ENCODE measurements around the gene SHISAL1.

Gene SHISAL1

DNA sequence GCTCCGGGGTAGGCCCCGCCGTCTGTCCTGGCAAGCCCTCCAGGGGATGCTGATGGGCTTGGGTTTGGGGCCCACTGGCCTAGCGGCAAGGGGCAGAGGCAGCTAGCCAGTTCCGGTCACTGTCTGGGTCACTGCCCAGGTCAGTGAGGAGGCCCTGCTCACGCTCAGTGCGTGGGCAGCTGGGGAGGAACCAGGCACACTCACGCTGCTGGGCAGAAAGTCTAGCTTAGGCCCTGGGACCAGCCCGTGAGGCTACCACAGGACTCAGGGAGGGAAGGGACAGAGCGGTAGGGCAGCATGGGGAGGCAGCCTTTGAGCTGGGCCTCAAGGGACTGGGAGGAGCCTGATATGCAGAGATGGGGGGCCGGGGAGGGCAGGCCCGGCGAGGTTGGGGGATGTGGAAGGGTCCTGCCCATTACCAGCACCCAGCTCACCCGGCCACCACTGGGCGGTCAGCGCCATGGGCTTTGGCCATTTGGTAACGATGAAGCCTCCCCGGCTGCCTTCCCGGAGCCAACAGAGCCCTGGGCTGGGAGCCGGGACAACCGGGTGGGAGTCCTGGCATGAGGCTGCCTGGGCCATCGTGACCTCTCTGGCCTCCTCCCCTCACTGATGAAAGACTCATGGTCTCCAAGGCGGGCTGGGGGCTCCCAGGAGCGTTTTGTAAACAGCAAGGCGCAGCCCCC is 14.2 kb downstream of the SHISAL1 start:
- no peak for DNase-seq

DNA sequence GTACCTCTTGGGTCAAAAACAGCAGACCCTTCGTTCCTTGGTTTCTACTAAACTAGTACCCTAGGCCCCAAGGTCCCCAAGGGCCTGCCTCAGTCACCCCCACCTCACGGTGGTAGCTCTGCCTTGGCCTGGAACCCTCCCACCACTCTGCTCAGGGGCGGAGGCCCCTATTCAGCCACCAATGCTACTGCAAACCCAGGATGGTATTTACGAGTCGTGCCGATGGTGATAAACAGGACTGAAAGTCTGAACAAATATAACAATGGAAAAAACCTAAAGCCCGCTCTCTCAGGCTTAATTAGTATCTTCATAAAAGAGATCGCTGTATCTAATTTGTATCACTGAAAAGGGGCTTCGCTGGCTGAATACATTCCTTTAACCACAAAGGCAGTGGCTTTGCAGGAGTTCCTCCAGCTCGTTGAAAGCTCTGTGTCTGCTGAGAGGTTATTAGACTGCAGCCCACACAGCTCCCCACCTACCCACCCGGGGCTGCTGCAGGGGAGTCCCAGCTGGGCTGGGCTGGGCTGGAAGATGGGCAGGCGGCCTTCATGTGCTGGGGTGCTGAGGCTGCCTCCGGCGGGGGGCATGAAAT is 15.2 kb downstream of the SHISAL1 start:
- DNase-seq = no peak

DNA sequence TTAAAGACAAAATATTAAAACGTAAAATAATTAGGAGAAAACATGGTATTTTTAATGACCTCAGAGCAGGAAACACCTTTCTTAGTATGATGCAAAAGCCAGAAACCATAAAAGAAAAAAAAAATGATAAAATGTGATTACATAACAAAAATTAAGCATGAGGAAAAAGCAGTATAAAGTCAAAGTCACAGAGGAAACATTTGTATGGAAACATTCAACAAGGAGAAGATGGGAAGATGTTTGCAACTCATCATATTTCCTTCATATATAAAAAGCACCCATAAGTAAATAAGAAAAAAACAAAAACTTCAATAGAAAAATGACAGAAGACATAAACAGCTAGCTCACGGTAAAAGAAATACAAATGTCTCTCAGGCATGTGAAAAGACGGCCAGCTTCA is 17.3 kb downstream of the SHISAL1 start:
- no peak for DNase-seq

DNA sequence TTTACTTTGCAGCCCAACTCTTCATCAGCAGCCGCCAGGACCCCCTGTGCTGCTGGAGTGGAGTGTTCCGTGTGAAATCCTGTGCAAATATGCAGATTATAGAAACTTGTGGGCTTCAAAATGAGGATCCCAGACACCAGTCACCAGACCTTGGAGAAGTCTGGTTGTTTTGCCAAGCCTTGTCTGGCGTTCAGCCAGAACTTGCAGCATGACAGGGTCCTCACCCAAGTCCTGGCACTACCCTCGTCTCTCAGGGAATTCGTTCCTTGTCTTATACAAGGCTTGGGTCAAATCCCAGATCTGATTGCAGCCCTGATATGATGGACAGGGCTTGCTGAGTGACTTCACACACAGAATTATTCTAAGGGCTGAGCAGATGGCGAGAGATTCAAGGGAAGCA is 18.9 kb downstream of the SHISAL1 start:
- DNase-seq = no peak

DNA sequence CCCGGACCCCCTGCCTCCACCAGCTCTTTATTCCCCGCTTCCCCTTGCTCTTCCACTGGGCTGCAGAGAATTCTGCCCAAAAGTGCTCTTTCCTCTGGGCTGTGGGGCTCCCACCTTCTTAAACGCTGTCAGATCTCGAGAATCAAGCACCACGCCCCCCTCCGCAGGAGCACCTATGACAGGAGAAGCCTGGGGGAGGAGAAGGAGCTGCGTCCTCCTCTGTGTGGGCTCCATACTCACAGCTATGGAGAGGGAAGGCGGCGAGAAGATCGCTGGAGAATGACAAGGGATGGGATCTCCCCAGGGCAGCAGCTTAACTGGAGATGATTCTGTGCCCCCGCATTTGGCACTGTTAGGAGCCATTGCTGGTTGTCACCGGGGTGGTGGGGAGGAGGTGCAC is 19.7 kb downstream of the SHISAL1 start:
- no peak for DNase-seq

DNA sequence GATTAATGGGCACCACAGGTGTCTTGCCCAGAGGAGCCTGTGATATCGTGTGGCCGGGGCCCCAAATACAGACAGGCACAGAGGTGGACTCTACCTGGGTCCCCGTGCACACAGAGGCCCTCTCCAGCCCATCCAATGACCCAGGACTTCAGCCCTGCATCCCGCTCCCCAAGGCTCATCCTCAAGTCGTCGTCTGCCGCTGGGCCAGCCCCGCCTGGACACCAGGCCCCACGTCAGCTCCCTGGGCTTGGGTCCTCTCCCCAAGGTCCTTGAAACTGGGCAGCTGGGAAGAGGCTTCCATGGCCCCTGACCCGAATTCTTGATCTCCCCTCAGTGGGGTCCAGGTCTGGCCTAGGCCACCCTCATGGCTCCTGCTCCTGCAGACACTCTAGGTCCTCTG is 20.2 kb downstream of the SHISAL1 start:
- DNase-seq = no peak

DNA sequence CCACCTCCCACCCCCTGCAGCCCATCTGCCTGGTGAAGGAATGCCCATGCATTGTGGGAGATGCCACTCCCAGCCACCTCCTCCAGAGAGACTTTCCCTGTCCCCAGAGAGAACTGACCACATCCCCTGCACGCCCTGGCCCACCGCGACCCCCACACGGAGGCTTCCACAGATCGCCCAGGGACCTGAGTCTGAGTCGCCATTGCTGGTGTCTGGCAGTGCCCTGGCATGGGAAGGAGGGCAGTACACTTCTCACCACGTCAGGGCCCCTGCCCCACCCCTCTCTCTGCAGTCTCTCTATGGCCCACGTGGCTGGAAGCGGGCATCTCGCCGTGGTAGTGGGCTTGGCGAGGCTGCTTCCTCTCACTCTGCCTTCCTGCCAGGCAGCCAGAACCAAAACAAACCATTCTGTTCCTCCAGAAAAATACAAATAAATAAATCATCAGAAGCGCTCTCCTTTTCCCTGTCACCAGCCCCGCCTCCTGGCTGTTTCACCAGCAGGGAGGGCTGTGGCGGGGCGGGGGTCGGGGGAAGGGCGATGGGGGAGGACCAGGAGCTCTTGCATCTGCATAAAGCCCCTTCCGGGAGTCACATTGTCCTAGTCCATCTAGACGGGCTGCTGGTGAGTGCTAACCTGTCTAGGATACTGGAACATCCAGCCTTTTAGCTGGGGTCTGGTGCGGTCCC is 20.9 kb downstream of the SHISAL1 start:
- DNase-seq = no peak

DNA sequence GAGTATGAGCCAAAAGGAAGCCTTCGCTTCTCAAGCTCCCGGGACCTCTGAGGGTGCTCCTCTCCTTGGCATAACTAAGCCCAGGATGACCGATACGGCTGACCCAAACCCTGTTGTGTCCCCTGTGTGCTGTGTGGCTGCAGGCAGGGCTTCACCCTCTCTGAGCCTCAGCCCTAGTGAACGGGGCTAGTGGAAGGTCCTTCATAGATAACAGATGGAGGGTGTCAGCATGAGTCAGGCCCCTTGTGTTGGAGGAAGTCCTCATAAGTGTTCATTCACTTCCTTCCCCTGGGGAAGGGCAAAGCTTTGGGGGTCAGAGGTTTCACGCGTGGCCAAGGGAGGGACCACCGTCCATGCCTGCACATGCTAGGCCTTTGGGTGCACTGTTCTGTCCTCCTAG is 21.5 kb downstream of the SHISAL1 start:
- no peak for DNase-seq

DNA sequence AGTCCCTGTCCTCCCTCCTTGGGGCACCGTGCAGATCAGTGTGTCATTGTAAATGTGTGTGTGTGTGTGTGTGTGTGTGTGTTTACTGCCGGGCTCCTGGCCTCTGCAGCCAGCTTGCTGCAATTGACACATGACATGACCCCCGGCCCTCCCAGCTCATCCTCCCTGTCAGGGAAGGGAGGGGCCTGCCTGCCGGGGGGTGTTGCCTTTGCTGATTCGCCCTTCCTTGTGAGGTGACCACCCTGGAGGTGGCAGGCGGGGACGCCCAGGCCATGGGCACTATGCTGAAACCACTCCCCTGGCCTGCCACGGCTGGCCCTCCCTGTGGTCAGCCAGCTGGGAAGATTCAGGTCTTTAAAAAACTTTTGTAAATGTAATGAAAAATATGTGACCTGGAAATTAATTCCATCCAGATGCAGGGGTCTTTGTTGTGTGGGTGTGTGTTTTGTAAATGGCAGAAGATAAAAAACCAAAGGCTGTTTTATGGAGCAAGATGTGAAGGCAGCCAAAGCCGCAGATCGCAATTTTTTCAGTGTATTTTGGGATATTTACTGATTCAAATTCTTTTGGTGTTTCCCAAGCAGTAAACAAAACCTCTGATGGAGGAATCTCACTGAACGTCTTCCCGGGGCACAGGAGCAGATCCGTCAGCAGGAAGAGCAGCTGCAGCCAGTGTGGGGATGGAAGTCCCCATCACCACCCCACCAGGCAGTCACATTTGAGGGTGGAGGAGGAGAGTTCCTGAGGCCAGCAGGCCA is 23.2 kb downstream of the SHISAL1 start:
- no peak for DNase-seq

DNA sequence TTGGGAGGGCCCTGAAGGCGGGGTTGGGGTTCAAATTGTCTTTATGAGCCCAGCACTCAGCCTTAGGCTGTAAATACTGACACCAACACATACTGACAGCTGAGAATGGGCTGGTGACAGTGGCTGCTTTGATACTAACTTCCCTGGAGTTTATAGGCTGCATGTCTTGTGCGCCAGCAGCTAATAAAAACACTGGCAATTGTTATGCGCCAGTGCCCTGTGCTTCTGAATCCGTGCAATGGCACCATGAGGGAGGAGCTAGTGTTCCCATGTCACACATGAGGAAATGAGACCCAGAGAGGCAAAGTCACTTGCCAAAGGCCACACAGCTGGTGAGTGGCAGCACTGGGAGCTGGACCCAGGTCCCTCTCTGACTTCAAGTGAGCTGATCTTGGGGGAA is 23.8 kb downstream of the SHISAL1 start:
- no peak for DNase-seq

DNA sequence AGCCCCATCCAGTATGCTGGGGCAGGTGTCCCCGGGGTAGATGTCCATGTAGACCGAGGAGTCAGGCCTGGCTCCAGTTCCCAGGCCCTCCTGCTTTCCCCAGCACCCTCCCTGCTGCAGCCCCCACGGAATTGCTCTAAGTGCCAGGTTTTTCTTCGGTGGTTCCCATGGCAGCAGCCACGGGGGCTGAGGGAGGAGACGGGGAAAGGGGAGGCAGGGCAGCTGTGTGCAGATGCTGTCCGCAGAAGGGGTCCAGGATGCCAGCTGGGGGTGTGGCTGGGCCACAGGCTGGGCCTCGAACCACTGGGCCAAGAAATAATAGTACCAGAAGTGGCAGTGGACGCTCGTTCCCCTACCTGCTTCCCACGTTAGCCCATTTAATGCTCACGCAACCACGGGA is 25.0 kb downstream of the SHISAL1 start:
- DNase-seq = no peak

DNA sequence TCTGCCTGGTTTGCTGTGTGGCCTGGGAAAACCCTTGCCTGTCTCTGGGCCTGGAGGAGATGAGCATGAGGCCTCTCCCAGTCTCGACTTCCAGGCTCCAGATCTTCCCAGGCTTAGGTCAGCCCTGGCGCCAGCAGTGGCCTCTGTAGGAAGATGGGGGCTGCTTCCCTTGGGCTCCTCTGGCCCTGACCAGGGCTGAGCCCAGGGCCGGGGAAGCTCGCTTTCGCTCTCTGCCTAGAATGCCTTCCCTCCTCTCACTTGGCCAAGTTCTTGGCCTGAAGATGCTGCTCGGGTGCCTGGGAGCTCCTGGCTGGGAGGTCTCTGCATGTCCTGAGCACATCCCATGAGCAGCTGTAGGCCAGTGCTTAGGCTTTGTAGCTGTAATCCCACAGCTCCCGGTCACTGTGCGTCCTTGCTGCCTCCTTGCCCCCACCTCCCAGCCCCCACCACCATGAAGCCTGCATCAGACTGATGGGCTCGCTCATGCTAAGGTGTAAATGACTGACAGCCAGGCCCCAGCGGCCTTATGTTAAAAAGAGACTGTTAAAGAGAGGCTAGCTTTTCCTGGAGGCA is 25.5 kb downstream of the SHISAL1 start:
- no peak for DNase-seq

DNA sequence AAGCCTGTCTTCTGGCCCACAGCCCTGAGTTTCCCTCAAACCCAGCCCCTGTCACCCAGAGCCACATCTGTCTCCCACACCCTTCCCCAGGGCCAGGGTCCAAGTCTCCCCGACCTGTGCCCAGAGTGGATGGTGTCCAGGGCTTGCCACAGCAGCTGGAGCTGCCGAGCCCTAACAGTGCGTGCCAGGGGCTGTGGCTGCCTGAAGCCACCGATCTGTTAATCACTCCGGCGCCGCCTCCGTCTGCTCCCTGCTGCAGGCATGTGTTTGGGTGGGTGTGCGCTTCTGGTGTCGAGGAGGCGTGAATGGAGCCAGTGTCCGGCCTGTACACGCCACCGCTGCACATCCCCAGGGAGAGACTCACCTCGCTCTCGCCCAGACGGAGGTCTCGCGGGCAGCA is 26.1 kb downstream of the SHISAL1 start:
- no peak for DNase-seq

DNA sequence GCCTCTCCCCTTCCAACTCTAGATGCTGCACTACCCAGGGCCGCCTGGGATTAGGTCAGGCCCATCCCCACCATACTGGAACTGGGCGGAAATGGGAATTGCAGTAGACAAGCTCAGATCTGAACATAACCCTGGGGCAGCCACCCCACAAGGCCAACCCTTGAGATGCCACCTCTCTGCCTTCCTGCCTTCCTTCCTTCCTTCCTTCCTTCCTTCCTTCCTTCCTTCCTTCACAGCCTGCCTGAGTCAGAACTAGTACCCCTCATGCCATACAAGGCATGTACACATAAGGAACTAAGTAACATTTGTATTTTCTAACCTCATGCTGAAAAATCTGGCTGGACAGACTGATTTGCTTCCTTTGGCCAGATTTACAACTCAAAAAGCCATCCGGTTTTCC is 28.0 kb downstream of the SHISAL1 start:
- DNase-seq = no peak

DNA sequence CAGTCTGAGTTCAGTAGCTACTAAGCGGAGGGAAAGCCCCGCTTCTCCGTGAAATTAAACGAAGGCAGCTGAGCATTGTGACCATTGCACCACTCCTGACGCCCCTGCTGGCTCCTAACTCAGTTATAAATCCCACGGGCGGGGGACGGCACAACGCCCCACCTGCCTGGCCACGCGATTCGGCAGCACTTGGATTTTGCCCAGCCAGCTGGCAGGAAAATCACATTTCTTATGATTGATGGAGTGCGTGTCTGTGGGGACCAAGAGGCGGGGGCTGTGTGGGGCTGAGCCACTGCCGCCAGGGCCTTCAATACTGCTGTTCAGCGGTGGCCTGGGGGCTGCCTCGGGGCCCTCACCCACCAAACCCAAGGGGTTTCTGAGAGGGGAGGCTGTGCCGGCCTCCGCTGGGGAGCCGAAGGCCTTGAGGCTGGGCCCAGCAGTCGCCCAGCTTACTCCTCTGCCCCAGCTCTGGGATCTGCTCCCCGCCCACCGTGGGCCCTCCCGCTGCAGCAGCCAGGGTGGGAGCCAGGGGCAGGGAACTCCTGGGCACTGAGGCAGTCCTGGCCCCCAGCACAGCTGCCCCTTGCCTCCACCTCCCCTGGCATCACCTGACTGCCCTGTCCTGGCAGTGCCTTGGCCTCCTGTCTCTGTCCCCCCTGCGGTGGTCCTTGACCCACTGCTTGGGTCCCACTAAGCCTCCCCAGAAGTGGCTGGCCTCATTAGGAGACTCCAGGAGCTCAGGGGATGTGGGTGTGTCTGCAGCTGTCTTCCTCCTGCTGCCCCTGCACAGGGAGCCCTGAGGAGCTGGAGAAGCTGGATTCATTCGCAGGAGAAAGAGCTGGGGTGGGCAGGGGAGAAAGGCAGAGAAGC is 30.7 kb downstream of the SHISAL1 start:
- no peak for DNase-seq

DNA sequence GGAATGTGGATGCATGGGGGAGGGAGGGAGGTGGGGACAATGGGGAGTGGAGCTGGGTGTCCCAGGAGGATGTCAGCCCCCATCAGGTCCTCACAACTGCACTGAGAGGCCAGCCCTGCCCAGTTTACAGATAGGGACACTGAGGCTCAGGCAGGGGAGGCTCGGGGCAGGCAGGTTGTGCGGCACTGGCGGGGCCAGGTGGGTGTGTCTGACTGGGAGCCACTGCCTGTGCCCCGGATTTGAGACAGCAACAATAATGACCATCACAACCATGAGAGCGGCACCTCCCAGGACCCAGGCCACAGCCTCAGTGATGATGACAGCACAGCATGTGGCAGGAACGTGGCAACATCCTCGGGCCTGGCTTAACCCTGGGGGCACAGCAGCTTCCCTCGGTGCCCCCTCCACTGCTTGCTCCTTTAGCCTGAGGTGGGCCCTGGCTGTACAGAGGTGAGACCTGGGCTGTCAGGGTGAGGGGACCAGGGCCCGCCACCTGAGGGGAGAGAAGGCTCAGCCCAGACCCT is 32.0 kb downstream of the SHISAL1 start:
- no peak for DNase-seq

DNA sequence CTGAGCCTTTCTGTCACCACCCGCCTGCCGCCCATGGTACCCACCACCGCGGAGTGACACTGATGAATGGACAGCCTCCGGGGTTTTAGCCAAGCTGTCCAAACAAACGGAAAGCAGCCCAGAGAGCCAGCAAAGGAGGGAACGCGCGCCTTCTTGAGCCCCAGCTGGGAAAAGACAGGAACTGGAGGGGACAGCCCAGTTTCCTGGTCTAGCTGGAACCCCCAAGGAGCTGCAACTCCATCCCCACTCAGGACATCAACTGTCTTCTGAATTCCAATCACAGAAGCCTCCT is 33.7 kb downstream of the SHISAL1 start:
- no peak for DNase-seq

DNA sequence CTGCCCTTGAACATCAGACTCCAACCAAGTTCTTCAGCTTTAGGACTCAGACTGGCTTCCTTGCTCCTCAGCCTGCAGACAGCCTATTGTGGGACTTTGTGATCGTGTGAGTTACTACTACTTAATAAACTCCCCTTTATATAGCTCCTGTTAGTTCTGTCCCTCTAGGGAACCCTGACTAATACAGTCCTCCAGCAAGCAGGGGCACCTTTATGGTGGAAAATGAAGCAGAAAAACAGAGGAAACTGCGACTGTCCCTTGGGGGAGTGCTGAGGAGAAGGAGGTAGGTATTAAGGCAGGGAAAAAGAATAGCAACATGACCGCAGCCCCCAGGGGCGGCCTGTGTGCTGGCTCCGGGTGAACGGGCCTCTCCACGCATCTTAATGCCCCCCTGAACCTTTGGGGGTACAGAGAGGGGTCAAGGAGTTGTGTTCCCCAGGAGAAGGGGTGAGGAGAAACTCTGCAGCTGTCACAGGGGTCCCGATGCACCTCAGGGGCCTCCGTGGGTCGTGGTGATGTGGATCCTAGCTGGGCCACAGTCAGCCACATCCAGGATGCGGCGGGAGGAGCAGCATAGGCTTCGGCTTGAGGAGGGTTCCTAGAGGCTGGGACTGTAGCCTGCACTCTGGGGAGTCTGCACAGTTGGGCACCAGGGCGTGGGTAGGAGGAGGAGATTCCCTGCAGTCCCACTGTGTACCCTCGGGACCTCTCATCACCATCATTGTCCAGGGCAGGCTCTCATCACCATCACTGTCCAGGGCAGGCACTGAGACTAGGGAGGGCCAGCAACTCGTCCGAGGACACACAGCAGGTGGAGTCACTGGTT is 34.3 kb downstream of the SHISAL1 start:
- no peak for DNase-seq

DNA sequence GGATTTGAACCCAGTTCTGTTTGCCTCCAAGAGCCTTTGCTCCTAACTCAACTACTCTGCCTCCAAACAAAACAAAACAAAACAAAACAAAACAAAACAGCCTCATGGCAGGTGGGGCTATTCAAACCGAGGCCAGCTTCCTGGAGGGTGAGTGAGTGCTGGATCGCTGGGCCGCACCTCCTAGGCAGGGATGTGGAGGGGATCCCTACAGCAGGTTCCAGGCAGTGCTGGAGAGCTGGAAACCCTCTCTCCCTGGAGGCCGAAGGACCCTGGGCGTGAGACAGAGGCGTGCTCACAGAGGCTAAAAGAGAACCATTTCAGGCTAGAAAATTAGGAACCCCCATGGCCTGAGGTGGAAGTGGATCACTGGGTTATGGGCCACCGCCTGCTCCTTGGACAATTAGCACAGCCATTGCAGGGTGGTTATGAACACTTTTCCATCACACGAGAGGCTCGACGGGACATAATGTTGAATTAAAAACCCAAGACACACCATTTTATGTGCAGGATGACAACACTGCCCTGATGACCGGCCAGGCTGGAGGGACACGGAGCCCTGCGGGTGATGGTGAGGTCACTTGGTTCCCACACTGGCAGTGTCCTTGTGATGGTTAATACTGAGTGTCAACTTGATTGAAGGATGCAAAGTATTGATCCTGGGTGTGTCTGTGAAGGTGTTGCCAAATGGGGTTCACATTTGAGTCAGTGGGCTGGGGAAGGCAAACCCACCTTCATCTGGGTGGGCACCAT is 35.2 kb downstream of the SHISAL1 start:
- no peak for DNase-seq

DNA sequence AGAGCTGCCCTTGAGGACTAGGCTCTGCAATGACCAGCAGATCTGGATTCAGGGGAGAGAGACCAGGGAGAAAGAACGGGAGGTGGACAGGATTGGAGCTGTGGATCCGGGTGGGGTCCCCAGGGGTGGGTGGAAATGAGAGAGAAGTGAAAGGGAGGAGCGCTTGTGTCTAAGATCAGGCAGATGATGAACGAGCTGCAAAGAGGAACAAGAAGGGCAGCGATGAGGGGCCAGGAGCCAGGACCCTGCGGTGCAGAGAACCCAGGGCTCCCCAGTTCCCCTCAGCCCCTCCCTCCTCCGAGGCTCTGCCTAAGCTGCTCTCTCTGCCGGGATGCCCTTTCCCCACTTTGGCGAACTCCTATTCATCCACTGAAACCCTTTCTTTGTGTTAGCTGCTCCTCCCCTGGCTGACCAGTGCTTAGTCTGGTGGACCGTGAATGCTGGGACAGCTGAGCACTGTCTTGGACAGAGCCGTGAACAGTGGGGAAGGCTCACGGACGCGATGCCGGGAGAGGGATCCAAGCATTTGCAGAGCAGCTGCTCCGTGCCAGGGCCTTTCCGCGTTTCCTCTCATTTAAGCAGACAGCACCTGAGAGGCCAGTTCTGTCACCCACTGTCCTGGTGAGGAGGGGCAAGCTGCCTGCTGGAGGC is 35.9 kb downstream of the SHISAL1 start:
- DNase-seq = no peak
